Esophagus squamous epithelium (tissue), 5 donors: ENCODE data around the gene HECW1. TPM values are rescaled to one million over a fixed set of nuclear protein-coding genes. Genes with fewer than 3 reads are reported as not detected.

ENCODE experiments used
- DNase-seq: peaks from one replicate; lab custom pipeline; 2025; lab: John Stamatoyannopoulos, UW
- H3K27ac ChIP-seq, 4 donors: fragments of 200-600 bp; sonication (generic); one replicate each; pipeline ENCODE4 v1.5.1; 2016 to 2019; ENCODE audit warnings: mild to moderate bottlenecking in 1 of 4
- H3K27me3 ChIP-seq, 4 donors: fragments of 200-600 bp; sonication (generic); 1 replicate in 3 of 4; 2 replicates in 1 of 4; pipeline versions ENCODE4 v1.5.1 to v1.6.0; 2017 to 2021; ENCODE audit warnings: antibody characterized with exemption in 1 of 4
- H3K36me3 ChIP-seq, 3 donors: fragments of 200-600 bp; sonication (generic); one replicate each; pipeline ENCODE4 v1.5.1; 2016 to 2019
- H3K4me1 ChIP-seq, 3 donors: fragments of 200-600 bp; sonication (generic); one replicate each; pipeline ENCODE4 v1.5.1; 2017 to 2019
- H3K4me3 ChIP-seq, 4 donors: fragments of 200-600 bp; sonication (generic); 1 replicate in 3 of 4; 2 replicates in 1 of 4; pipeline ENCODE4 v1.5.1; 2016 to 2019; ENCODE audit warnings: mild to moderate bottlenecking in 2 of 4, moderate library complexity in 1 of 4
- H3K9me3 ChIP-seq, 3 donors: fragments of 200-600 bp; sonication (generic); one replicate each; pipeline ENCODE4 v1.5.1; 2016 to 2019
- CTCF ChIP-seq, 6 experiments: fragments of 450-650 bp in 4 of 6; fragments of 200-600 bp in 2 of 6; sonication (generic) in 2 of 6; IDR thresholded peaks; one replicate each; pipeline ENCODE4 v1.5.1; 2016 to 2019; ENCODE audit warnings: antibody characterized with exemption in 6 of 6, mild to moderate bottlenecking in 4 of 6, moderate library complexity in 4 of 6
- POLR2A ChIP-seq, 4 donors: fragments of 450-650 bp; IDR thresholded peaks; one replicate each; pipeline ENCODE4 v1.6.1; 2017; ENCODE audit warnings: antibody characterized with exemption in 4 of 4, mild to moderate bottlenecking in 4 of 4, moderate library complexity in 3 of 4
- WGBS, 2 donors: methylation state at CpG; one replicate each; pipeline ENCODE4 v1.1.5; 2018; 5-methylcytosine and 5-hydroxymethylcytosine counted together
- intact Hi-C: fragments of 100-400 bp; cut with DNase I; formaldehyde crosslinking; loops from one replicate; pipeline ENCODE4 v1.15.0; 2022
- total RNA-seq, 4 donors: library from RNA; depleted of rRNA; stranded (reverse); fragments of >200 nt; gene quantifications; one replicate each; pipeline ENCODE4 v1.1.0, GENCODE V29; 2016
- donor health status: DM: yes; HTN: yes; CAD: no.

The HECW1 gene
- total RNA-seq, 4 donors from 2014 or later: 0.18 to 0.57 (median 0.19) TPM; not detected in 1

GRCh38 chr7:43408981-43409380 is 296.5 kb downstream of the HECW1 start:
- 63 to 74% methylated on average over 5 of the region's 5 CpGs for WGBS, 2 donors
- no peak for DNase-seq
- Histone ChIP-seq H3K4me1 (no peaks in the 10 kb centered on the region), H3K27me3 (no peaks in the 10 kb centered on the region), H3K4me3 (no peak overlapping the region), H3K9me3 (no peaks in the 10 kb centered on the region), H3K36me3 (no peaks in the 10 kb centered on the region), H3K27ac (no peak overlapping the region)
- TF ChIP-seq POLR2A (IDR thresholded peaks at IDR 0.05) (no peak), CTCF (IDR thresholded peaks at IDR 0.05) (no peak)
- intact Hi-C loops: no loop called here

- intact Hi-C loops: no loop called here
- no peaks in the 10 kb centered on the region for H3K27me3 ChIP-seq
- DNase-seq: no peak
- TF ChIP-seq CTCF (IDR thresholded peaks at IDR 0.05): no peak
- no peak for TF ChIP-seq POLR2A (IDR thresholded peaks at IDR 0.05)
- H3K9me3 ChIP-seq: no peaks in the 10 kb centered on the region
- H3K4me3 ChIP-seq: no peak overlapping the region
- WGBS, 2 donors: 94 to 100% methylated on average over 3 of the region's 3 CpGs
- H3K4me1 ChIP-seq: no peaks in the 10 kb centered on the region
- no peak overlapping the region for H3K27ac ChIP-seq
- H3K36me3 ChIP-seq: no peaks in the 10 kb centered on the region
Measured at GRCh38 chr7:43417455-43417854, 305.0 kb downstream of the HECW1 start.

GRCh38 chr7:43430411-43430810 is 318.0 kb downstream of the HECW1 start:
- no peak for TF ChIP-seq POLR2A (IDR thresholded peaks at IDR 0.05)
- no peak for TF ChIP-seq CTCF (IDR thresholded peaks at IDR 0.05)
- DNase-seq: no peak
- H3K36me3 ChIP-seq: no peaks in the 10 kb centered on the region
- 43 to 53% methylated on average over 2 of the region's 2 CpGs for WGBS, 2 donors
- no peak overlapping the region for H3K27ac ChIP-seq
- H3K27me3 ChIP-seq: no peaks in the 10 kb centered on the region
- no peaks in the 10 kb centered on the region for H3K4me1 ChIP-seq
- H3K9me3 ChIP-seq: no peaks in the 10 kb centered on the region
- intact Hi-C loops: no loop called here
- no peak overlapping the region for H3K4me3 ChIP-seq

- no peak for DNase-seq
- Histone ChIP-seq H3K4me3 (no peak overlapping the region), H3K9me3 (no peaks in the 10 kb centered on the region), H3K27ac (no peak overlapping the region), H3K36me3 (no peaks in the 10 kb centered on the region), H3K27me3 (no peaks in the 10 kb centered on the region), H3K4me1 (no peaks in the 10 kb centered on the region)
- intact Hi-C loops: no loop called here
- 76 to 89% methylated on average over 3 of the region's 3 CpGs for WGBS, 2 donors
- TF ChIP-seq CTCF (IDR thresholded peaks at IDR 0.05): no peak
- no peak for TF ChIP-seq POLR2A (IDR thresholded peaks at IDR 0.05)
Measured at GRCh38 chr7:43431020-43431595, 318.7 kb downstream of the HECW1 start.

- Histone ChIP-seq H3K36me3 (no peaks in the 10 kb centered on the region), H3K9me3 (no peaks in the 10 kb centered on the region), H3K27ac (no peak overlapping the region), H3K4me3 (no peak overlapping the region), H3K27me3 (no peaks in the 10 kb centered on the region), H3K4me1 (no peaks in the 10 kb centered on the region)
- WGBS, 2 donors: 83 to 89% methylated on average over 1 of the region's 1 CpG
- DNase-seq: no peak
- intact Hi-C loops: no loop called here
- no peak for TF ChIP-seq CTCF (IDR thresholded peaks at IDR 0.05)
- TF ChIP-seq POLR2A (IDR thresholded peaks at IDR 0.05): no peak
Measured at GRCh38 chr7:43433639-43434038, 321.2 kb downstream of the HECW1 start.
